ENCODE results near the gene EGFLAM.

DNA sequence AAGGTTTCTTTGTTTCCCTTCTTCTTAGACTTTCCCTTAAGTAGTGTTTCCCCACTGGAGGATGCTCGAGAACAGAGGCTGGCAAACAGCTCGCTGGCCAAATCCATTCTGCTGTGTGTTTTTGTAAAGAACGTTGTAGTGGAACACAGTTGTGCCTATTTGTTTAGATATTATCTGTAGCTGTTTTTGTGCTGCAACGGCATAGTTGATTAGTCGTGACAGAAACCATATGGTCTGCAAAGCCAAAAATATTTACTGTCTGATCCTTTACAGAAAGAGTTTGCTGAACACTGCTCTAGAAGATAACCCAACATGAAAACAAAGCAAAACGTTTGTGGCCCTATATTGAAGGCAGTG lies 47.0 kb upstream of the EGFLAM start:
- TF ChIP-seq, protein P1, sequence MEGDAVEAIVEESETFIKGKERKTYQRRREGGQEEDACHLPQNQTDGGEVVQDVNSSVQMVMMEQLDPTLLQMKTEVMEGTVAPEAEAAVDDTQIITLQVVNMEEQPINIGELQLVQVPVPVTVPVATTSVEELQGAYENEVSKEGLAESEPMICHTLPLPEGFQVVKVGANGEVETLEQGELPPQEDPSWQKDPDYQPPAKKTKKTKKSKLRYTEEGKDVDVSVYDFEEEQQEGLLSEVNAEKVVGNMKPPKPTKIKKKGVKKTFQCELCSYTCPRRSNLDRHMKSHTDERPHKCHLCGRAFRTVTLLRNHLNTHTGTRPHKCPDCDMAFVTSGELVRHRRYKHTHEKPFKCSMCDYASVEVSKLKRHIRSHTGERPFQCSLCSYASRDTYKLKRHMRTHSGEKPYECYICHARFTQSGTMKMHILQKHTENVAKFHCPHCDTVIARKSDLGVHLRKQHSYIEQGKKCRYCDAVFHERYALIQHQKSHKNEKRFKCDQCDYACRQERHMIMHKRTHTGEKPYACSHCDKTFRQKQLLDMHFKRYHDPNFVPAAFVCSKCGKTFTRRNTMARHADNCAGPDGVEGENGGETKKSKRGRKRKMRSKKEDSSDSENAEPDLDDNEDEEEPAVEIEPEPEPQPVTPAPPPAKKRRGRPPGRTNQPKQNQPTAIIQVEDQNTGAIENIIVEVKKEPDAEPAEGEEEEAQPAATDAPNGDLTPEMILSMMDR (IDR thresholded peaks at IDR 0.05 in 2 of 3, conservative IDR thresholded peaks at IDR 0.05 in 1 of 3; ENCODE audit: control insufficient read depth in 2 of 3, extremely low read depth in 1 of 3, insufficient read depth in 1 of 3, low read depth in 3 of 3, low read length in 3 of 3): no peak
- TF ChIP-seq SP1 (IDR thresholded peaks at IDR 0.05; ENCODE audit: low read depth, low read length) (no peak), EZH2 (IDR thresholded peaks at IDR 0.05; ENCODE audit: borderline replicate concordance, control insufficient read depth, low read depth, low read length) (no peak), MYB (IDR thresholded peaks at IDR 0.05; ENCODE audit: borderline replicate concordance, low read depth, low read length) (no peak), POLR2AphosphoS5 (IDR thresholded peaks at IDR 0.05; ENCODE audit: low read length) (no peak), STAT1 (conservative IDR thresholded peaks at IDR 0.05) (no peak), POLR2A (IDR thresholded peaks at IDR 0.05; ENCODE audit: low read depth, low read length) (no peak), TAF1 (IDR thresholded peaks at IDR 0.05; ENCODE audit: borderline replicate concordance, low read depth, low read length) (no peak), GABPA (IDR thresholded peaks at IDR 0.05; ENCODE audit: low read depth) (no peak), SUPT20H (IDR thresholded peaks at IDR 0.05; ENCODE audit: borderline replicate concordance, control insufficient read depth, low read depth, low read length) (no peak), EP300 (IDR thresholded peaks at IDR 0.05; ENCODE audit: borderline replicate concordance in 1 of 2, control insufficient read depth in 1 of 2, low read depth in 2 of 2, low read length in 2 of 2) (no peak)

Measured in GM12878 (cell line).